RCC 7860 (cell line): ENCODE measurements around the gene UBAC1.

Source experiments
- DNase-seq: peaks from one replicate; pipeline ENCODE4 v3.0.0-alpha.2; 2015; ENCODE audit warnings: low spot score
- FAIRE-seq: peaks from 2 replicates; lab custom pipeline; 2012; peaks lifted over from hg19 to GRCh38; lab: Jason Lieb, UNC

Gene UBAC1

GRCh38 chr9:135994501-135995192 is 33.5 kb upstream of the UBAC1 start:
- FAIRE-seq (no peak), DNase-seq (no peak)

GRCh38 chr9:135993765-135994500 is 32.8 kb upstream of the UBAC1 start:
- no peak for FAIRE-seq
- DNase-seq = no peak

- DNase-seq (no peak), FAIRE-seq (no peak)
These were observed 32.2 kb upstream of the UBAC1 start for GRCh38 chr9:135993409-135993742.

GRCh38 chr9:135992486-135993408 is 31.6 kb upstream of the UBAC1 start:
- no peak for FAIRE-seq
- DNase-seq = peak; percentile 62

- FAIRE-seq (no peak), DNase-seq (no peak)
These were observed 30.6 kb upstream of the UBAC1 start for GRCh38 chr9:135991771-135992170.

GRCh38 chr9:135990468-135991429 is 29.6 kb upstream of the UBAC1 start:
- DNase-seq (no peak), FAIRE-seq (no peak)

- no peak for FAIRE-seq
- DNase-seq = no peak
These were observed 28.7 kb upstream of the UBAC1 start for GRCh38 chr9:135989722-135990467.

- no peak for FAIRE-seq
- no peak for DNase-seq
These were observed 28.0 kb upstream of the UBAC1 start for GRCh38 chr9:135989157-135989556.

- DNase-seq (no peak), FAIRE-seq (no peak)
These were observed 27.3 kb upstream of the UBAC1 start for GRCh38 chr9:135988493-135988892.

- FAIRE-seq (no peak), DNase-seq (no peak)
These were observed 26.7 kb upstream of the UBAC1 start for GRCh38 chr9:135987838-135988404.

- FAIRE-seq = no peak
- DNase-seq = no peak
These were observed 25.4 kb upstream of the UBAC1 start for GRCh38 chr9:135986605-135987004.

GRCh38 chr9:135985889-135986288 is 24.7 kb upstream of the UBAC1 start:
- FAIRE-seq (no peak), DNase-seq (no peak)

- no peak for FAIRE-seq
These were observed 24.2 kb upstream of the UBAC1 start for GRCh38 chr9:135985459-135985774.

GRCh38 chr9:135984072-135984710 is 23.0 kb upstream of the UBAC1 start:
- FAIRE-seq (no peak), DNase-seq (no peak)

More at GRCh38 chr9:135985459-135985774, 24.2 kb upstream of the UBAC1 start:
- no peak for DNase-seq

GRCh38 chr9:135983208-135984071 is 22.3 kb upstream of the UBAC1 start:
- DNase-seq (no peak), FAIRE-seq (no peak)

GRCh38 chr9:135982499-135983207 is 21.5 kb upstream of the UBAC1 start:
- FAIRE-seq = no peak

GRCh38 chr9:135980926-135981630 is 19.9 kb upstream of the UBAC1 start:
- DNase-seq (no peak), FAIRE-seq (no peak)

More at GRCh38 chr9:135982499-135983207, 21.5 kb upstream of the UBAC1 start:
- DNase-seq = no peak
